Measurements from ENCODE around the gene SNAP47.

Gene SNAP47

DNA sequence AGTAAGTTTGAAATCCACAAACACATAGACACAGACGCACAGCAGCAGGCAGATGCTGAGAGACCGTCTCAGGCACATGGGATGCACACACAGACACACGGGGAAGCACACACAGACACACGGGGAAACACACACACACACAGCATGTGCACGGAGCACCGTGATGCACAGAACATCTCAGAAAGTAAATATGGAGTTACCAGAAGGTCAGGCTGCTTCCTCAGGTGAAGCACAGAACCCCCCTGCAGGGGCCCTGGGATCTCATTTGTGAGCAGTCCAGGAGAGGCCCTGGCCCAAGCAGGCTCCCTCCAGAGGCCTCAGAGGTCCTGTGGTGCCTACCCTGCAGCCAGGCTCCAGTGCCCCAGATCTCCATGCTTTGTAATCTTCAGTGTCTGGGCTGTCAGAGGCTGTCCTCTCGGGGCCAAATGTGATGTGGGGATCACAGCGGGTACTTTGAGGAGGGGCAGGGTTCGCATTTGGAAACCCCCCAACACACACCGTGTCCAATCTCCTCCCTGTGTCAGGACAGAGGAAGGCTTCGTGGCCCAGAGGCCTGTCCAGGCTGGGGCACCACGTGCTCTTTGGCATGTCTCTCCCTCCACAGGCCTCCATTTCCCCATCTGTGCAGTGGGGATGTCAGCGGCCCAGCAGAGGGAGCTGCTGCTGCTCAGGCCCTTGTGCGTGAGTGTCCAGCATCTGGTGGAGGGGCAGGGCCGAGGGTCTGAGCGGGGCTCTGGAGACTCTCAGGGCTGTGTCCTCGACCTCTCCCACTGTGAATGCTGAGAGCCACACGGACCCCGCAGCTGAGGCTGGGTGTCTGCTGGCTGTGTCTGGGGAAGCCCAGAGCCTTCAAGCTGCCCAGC is 57.2 kb downstream of the SNAP47 start:
- Mint-ChIP-seq H3K4me1 (peaks cover 58% of the 10 kb centered on the region), H3K36me3 (ENCODE audit: low read depth) (no peaks in the 10 kb centered on the region), H3K9me3 (no peaks in the 10 kb centered on the region), H3K27me3 (ENCODE audit: low read depth, poor library complexity) (peaks cover 33% of the 10 kb centered on the region), H3K4me3 (no peak overlapping the region), H3K27ac (no peak overlapping the region)
- TF ChIP-seq, protein P1, sequence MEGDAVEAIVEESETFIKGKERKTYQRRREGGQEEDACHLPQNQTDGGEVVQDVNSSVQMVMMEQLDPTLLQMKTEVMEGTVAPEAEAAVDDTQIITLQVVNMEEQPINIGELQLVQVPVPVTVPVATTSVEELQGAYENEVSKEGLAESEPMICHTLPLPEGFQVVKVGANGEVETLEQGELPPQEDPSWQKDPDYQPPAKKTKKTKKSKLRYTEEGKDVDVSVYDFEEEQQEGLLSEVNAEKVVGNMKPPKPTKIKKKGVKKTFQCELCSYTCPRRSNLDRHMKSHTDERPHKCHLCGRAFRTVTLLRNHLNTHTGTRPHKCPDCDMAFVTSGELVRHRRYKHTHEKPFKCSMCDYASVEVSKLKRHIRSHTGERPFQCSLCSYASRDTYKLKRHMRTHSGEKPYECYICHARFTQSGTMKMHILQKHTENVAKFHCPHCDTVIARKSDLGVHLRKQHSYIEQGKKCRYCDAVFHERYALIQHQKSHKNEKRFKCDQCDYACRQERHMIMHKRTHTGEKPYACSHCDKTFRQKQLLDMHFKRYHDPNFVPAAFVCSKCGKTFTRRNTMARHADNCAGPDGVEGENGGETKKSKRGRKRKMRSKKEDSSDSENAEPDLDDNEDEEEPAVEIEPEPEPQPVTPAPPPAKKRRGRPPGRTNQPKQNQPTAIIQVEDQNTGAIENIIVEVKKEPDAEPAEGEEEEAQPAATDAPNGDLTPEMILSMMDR (IDR thresholded peaks at IDR 0.05) = no peak
- DNase-seq = no peak

DNA sequence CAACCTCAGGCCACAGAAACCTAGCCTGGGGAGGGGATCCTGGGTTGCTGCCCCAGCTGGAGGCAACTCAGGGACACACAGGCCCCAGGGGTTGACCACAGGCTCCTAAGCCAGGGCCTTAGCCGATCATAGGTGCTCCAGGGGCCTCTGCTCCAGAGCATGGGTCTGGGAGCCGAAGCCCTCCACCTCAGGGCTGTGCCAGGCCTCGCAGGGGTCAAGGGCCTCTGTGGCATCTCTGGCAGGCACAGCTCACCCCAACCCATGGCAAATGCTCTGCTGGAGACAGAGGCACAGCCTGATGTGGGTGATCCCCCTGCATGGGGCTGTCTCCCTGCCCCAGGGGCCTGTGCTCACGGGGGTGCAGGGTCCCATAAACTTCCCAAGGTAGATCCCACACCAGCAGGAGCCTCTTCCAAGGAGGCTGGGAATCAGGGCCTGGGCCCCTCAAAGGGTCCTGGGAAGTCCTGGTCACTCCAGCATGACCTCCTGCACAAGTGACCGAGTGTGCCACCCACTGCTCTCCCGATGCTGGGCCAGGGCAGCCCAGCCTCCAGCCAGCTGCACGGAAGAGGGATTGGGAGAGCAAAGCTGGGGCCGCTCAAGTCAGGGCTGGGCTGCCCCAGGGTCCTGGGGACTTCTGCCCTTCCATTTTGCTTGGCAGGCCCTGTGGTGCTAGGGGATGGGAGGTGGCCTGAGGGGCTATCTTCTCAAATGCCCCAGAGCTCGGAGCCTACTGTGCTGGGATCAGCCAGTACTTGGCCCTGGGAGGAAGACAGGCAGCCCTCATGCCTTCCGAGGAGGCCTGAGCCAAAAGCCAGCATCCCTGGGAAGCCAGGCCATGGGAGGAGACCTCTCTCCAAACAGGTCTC is 58.1 kb downstream of the SNAP47 start:
- H3K27me3 Mint-ChIP-seq (ENCODE audit: low read depth, poor library complexity) = peaks cover 30% of the 10 kb centered on the region
- H3K4me3 Mint-ChIP-seq = no peak overlapping the region
- no peak for DNase-seq
- H3K9me3 Mint-ChIP-seq = no peaks in the 10 kb centered on the region
- TF ChIP-seq, protein P1 (IDR thresholded peaks at IDR 0.05) = no peak
- H3K27ac Mint-ChIP-seq = peak overlapping the region; percentile 45
- no peaks in the 10 kb centered on the region for H3K36me3 Mint-ChIP-seq (ENCODE audit: low read depth)
- H3K4me1 Mint-ChIP-seq = peaks cover 63% of the 10 kb centered on the region

GRCh38 chr1:227793948-227794816 is 58.9 kb downstream of the SNAP47 start:
- no peak overlapping the region for H3K27ac Mint-ChIP-seq
- peak overlapping the region; percentile 56 for H3K4me3 Mint-ChIP-seq
- H3K36me3 Mint-ChIP-seq (ENCODE audit: low read depth) = no peaks in the 10 kb centered on the region
- H3K27me3 Mint-ChIP-seq (ENCODE audit: low read depth, poor library complexity) = peaks cover 21% of the 10 kb centered on the region
- peak; percentile 68 for DNase-seq
- peaks cover 65% of the 10 kb centered on the region for H3K4me1 Mint-ChIP-seq
- H3K9me3 Mint-ChIP-seq = no peaks in the 10 kb centered on the region
- TF ChIP-seq, protein P1 (IDR thresholded peaks at IDR 0.05) = no peak

- Mint-ChIP-seq H3K9me3 (no peaks in the 10 kb centered on the region), H3K36me3 (ENCODE audit: low read depth) (no peaks in the 10 kb centered on the region), H3K4me1 (peaks cover 65% of the 10 kb centered on the region), H3K27me3 (ENCODE audit: low read depth, poor library complexity) (peaks cover 22% of the 10 kb centered on the region), H3K27ac (no peak overlapping the region), H3K4me3 (no peak overlapping the region)
- DNase-seq = no peak
- TF ChIP-seq, protein P1 (IDR thresholded peaks at IDR 0.05) = no peak
These were observed 59.6 kb downstream of the SNAP47 start for GRCh38 chr1:227794817-227795192.

- Mint-ChIP-seq H3K9me3 (no peaks in the 10 kb centered on the region), H3K27ac (no peak overlapping the region), H3K36me3 (ENCODE audit: low read depth) (no peaks in the 10 kb centered on the region), H3K4me1 (peaks cover 65% of the 10 kb centered on the region), H3K27me3 (ENCODE audit: low read depth, poor library complexity) (peaks cover 18% of the 10 kb centered on the region), H3K4me3 (no peak overlapping the region)
- TF ChIP-seq, protein P1 (IDR thresholded peaks at IDR 0.05) = no peak
- DNase-seq = no peak
These were observed 60.5 kb downstream of the SNAP47 start for GRCh38 chr1:227795732-227796131.
